A549 (cell line): ENCODE data around the gene YWHAE. TPM values are rescaled to one million over a fixed set of nuclear protein-coding genes. Genes with fewer than 3 reads are reported as not detected.

ENCODE experiments used
- ATAC-seq, 2 experiments: fragments of 200-7000 bp in 1 of 2; fragments of >200 bp in 1 of 2; cut with Nextera tagmentation in 1 of 2; cut with Tn5 transposase in 1 of 2; 3 replicates each; pipeline versions ENCODE4 v1.8.0 to v1.9.1; 2018 to 2020; ENCODE audit warnings: mild to moderate bottlenecking in 1 of 2, moderate library complexity in 1 of 2
- CTCF ChIA-PET: fragments of 300-600 bp; sonication (Branson Sonifier 250); formaldehyde crosslinking; extraction: SDS; loops from one replicate; lab custom pipeline; 2021; ENCODE audit warnings: antibody characterized with exemption, inconsistent platforms; lab: Yijun Ruan, JAX
- POLR2A ChIA-PET: fragments of 350-600 bp; formaldehyde crosslinking; extraction: SDS; loops from one replicate; lab custom pipeline; 2021; ENCODE audit warnings: antibody characterized with exemption, inconsistent platforms; lab: Yijun Ruan, JAX
- DNase-seq, 2 experiments: peaks; one replicate each; pipeline versions ENCODE4 v3.0.0 to v3.0.0-alpha.2; 2011 to 2016; ENCODE audit warnings: low read depth in 1 of 2, low spot score in 1 of 2
- FAIRE-seq: peaks from 2 replicates; lab custom pipeline; 2011; peaks lifted over from hg19 to GRCh38; lab: Jason Lieb, UNC
- H3K27ac ChIP-seq, 2 experiments: fragments of >200 bp; sonication (Bioruptor Twin); formaldehyde crosslinking; 3 replicates each; pipeline ENCODE4 v1.5.1; 2016 to 2017
- H3K4me1 ChIP-seq: fragments of >200 bp; sonication (Bioruptor Twin); formaldehyde crosslinking; 3 replicates; pipeline ENCODE4 v1.6.1; 2016
- H3K4me2 ChIP-seq: fragments of >200 bp; sonication (Bioruptor Twin); formaldehyde crosslinking; 3 replicates; pipeline ENCODE4 v1.6.1; 2016
- H3K4me3 ChIP-seq: fragments of >200 bp; sonication (Bioruptor Twin); formaldehyde crosslinking; 3 replicates; pipeline ENCODE4 v1.5.1; 2016
- H3K9me3 ChIP-seq: fragments of >200 bp; sonication (Bioruptor Twin); formaldehyde crosslinking; 3 replicates; pipeline ENCODE4 v1.6.1; 2016
- BHLHE40 ChIP-seq: IDR thresholded peaks from 2 replicates; pipeline ENCODE4 v1.6.1; 2012; ENCODE audit warnings: low read depth, low read length, inconsistent platforms
- CBX2 ChIP-seq: fragments of 200-600 bp; sonication (generic); IDR thresholded peaks from 2 replicates; pipeline ENCODE4 v1.6.1; 2016; ENCODE audit warnings: low read depth, mild to moderate bottlenecking, borderline replicate concordance
- CEBPB ChIP-seq, 2 experiments: fragments of >200 bp in 1 of 2; sonication (Bioruptor Twin) in 1 of 2; formaldehyde crosslinking in 1 of 2; IDR thresholded peaks; 2 replicates each; pipeline ENCODE4 v1.6.1; 2012 to 2016
- CHD2 ChIP-seq: fragments of 150-350 bp; IDR thresholded peaks from 2 replicates; pipeline ENCODE4 v1.6.1; 2014; ENCODE audit warnings: low read length; ENCODE audit not compliant: partially characterized antibody
- CHD4 ChIP-seq: fragments of 200-600 bp; sonication (generic); IDR thresholded peaks from 2 replicates; pipeline ENCODE4 v1.6.1; 2016; ENCODE audit warnings: antibody characterized with exemption, mild to moderate bottlenecking, borderline replicate concordance
- EHF ChIP-seq: fragments of 250-450 bp; sonication (Bioruptor Pico); IDR thresholded peaks from 2 replicates; pipeline ENCODE4 v1.5.0; 2020; ENCODE audit warnings: mild to moderate bottlenecking
- EHMT2 ChIP-seq: fragments of 200-600 bp; sonication (generic); IDR thresholded peaks from 2 replicates; pipeline ENCODE4 v1.6.1; 2016; ENCODE audit warnings: antibody characterized with exemption, low read depth, mild to moderate bottlenecking, moderate library complexity
- EP300 ChIP-seq, 2 experiments: fragments of >200 bp; sonication (Bioruptor Twin); formaldehyde crosslinking; IDR thresholded peaks; 2 replicates in 1 of 2; 3 replicates in 1 of 2; pipeline ENCODE4 v1.6.1; 2016 to 2017
- ESRRA ChIP-seq: fragments of 150-350 bp; IDR thresholded peaks from 2 replicates; pipeline ENCODE4 v1.6.1; 2014; ENCODE audit warnings: mild to moderate bottlenecking, low read length, borderline replicate concordance
- FOXS1 ChIP-seq: fragments of 250-450 bp; sonication (Bioruptor Pico); IDR thresholded peaks from 2 replicates; pipeline ENCODE4 v1.5.0; 2020; ENCODE audit warnings: mild to moderate bottlenecking, moderate library complexity
- GATA3 ChIP-seq: IDR thresholded peaks from 2 replicates; pipeline ENCODE4 v1.6.1; 2012; ENCODE audit warnings: borderline replicate concordance
- JUN ChIP-seq, 2 experiments: fragments of >200 bp; sonication (Bioruptor Twin); formaldehyde crosslinking; IDR thresholded peaks; 2 replicates in 1 of 2; 3 replicates in 1 of 2; pipeline ENCODE4 v1.6.1; 2016 to 2017
- JUNB ChIP-seq: fragments of >200 bp; sonication (Bioruptor Twin); formaldehyde crosslinking; IDR thresholded peaks from 2 replicates; pipeline ENCODE4 v1.6.1; 2016
- KDM1A ChIP-seq: fragments of 200-600 bp; sonication (generic); IDR thresholded peaks from 2 replicates; pipeline ENCODE4 v1.6.1; 2016; ENCODE audit warnings: low read depth, mild to moderate bottlenecking
- NFE2L2 ChIP-seq: fragments of 150-350 bp; conservative IDR thresholded peaks from 2 replicates; pipeline ENCODE4 v1.6.1; 2014; ENCODE audit warnings: low read length
- POLR2A ChIP-seq: IDR thresholded peaks from 2 replicates; pipeline ENCODE4 v1.6.1; 2012; ENCODE audit warnings: mild to moderate bottlenecking, low read length
- RFX5 ChIP-seq: fragments of 450-650 bp; IDR thresholded peaks from 2 replicates; pipeline ENCODE4 v1.7.1; 2014; ENCODE audit warnings: antibody characterized with exemption, mild to moderate bottlenecking, moderate library complexity
- RNF2 ChIP-seq: fragments of 200-600 bp; sonication (generic); IDR thresholded peaks from 2 replicates; pipeline ENCODE4 v1.6.1; 2016; ENCODE audit warnings: low read depth, mild to moderate bottlenecking, antibody characterized with exemption, moderate library complexity, borderline replicate concordance
- SMC3 ChIP-seq: fragments of >200 bp; sonication (Bioruptor Twin); formaldehyde crosslinking; IDR thresholded peaks from 3 replicates; pipeline ENCODE4 v1.6.1; 2018; ENCODE audit warnings: inconsistent platforms
- TFCP2L1 ChIP-seq: fragments of 250-450 bp; sonication (Bioruptor Pico); IDR thresholded peaks from 2 replicates; pipeline ENCODE4 v1.5.0; 2021; ENCODE audit warnings: mild to moderate bottlenecking
- ZC3H11A ChIP-seq: fragments of 450-650 bp; IDR thresholded peaks from 2 replicates; pipeline ENCODE4 v1.6.1; 2014; ENCODE audit warnings: antibody characterized with exemption, mild to moderate bottlenecking
- ZNF302 ChIP-seq: fragments of 250-450 bp; sonication (Bioruptor Pico); IDR thresholded peaks from 2 replicates; pipeline ENCODE4 v1.9.0; 2021; ENCODE audit warnings: inconsistent platforms, mild to moderate bottlenecking, moderate library complexity
- ZSCAN20 ChIP-seq: fragments of 250-450 bp; sonication (Bioruptor Pico); IDR thresholded peaks from 2 replicates; pipeline ENCODE4 v1.8.0; 2022; ENCODE audit warnings: mild to moderate bottlenecking, moderate library complexity
- WGBS: methylation state at CpG from one replicate; pipeline ENCODE4 v1.1.6; 2017; ENCODE audit errors: missing lambda C conversion rate; 5-methylcytosine and 5-hydroxymethylcytosine counted together
- polyA plus RNA-seq, 4 experiments: library from polyadenylated mRNA; depleted of rRNA in 3 of 4; stranded (reverse); fragments of >200 nt; fragmentation: RNase III in 1 of 4; extraction: RNeasy Plus Mini Kit Qiagen cat#74134 plus additional on column Dnase treatment in 1 of 4; gene quantifications; 2 replicates in 3 of 4; 3 replicates in 1 of 4; pipeline ENCODE4 v1.2.3, GENCODE V29; 2011 to 2017
- TF ChIP-seq, protein P1 (sequence below): fragments of 250-450 bp; sonication (Bioruptor Pico); IDR thresholded peaks from 2 replicates; pipeline ENCODE4 v1.5.0; 2021; ENCODE audit warnings: mild to moderate bottlenecking, moderate library complexity, borderline replicate concordance
- TF ChIP-seq, protein P2 (sequence below): fragments of >200 bp; sonication (Bioruptor Twin); formaldehyde crosslinking; IDR thresholded peaks from 2 replicates; pipeline ENCODE4 v1.6.1; 2016
- TF ChIP-seq, protein P3 (sequence below): fragments of >200 bp; sonication (Bioruptor Twin); formaldehyde crosslinking; IDR thresholded peaks from 3 replicates; pipeline ENCODE4 v1.6.1; 2016
- TF ChIP-seq, protein P4 (sequence below): IDR thresholded peaks from 2 replicates; pipeline ENCODE4 v1.6.1; 2012
- TF ChIP-seq, protein P5 (sequence below): fragments of 150-350 bp; IDR thresholded peaks from 2 replicates; pipeline ENCODE4 v1.6.1; 2014; ENCODE audit warnings: low read depth, mild to moderate bottlenecking, low read length
- TF ChIP-seq, protein P6 (sequence below): IDR thresholded peaks from 2 replicates; pipeline ENCODE4 v1.6.1; 2012

The YWHAE gene
- polyA plus RNA-seq, 2 of the 4 experiments (the other 2 are of a cell fraction) = 1,284 to 1,548 TPM

DNA sequence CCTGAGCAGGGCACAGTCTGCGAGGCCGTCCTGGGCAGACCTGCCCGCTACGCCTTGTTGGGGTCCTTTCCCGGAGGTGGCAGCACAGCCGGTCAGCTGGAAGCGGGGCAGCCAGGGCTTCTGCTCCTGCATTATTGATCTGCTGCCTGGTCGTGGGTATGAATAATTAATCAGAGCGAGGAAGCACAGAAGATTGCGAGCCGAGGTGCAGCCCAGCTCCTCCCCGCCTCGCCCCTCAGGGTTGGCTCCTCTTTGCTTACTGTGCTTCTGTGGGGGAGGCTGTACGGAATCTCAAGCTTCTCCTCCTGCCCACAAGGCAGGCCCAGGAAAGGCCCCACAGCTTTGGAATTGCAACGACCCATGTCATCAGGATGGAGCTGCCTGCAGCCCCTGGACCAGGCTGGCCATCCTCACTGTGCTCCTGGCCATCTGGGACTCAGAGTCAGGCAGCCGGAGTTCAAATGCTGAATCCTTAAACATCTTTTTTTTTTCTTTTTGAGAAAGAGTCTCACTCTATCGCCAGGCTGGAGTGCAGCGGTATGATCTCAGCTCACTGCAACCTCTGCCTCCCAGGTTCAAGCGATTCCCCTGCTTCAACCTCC lies 95.0 kb downstream of the YWHAE start:
- ChIA-PET POLR2A (no interaction called here), CTCF (interaction anchor here (0.6 kb wide), 1 partner anchor 20 kb away, joined by 3 read pairs; no protein-coding TSS in a partner anchor)
- FAIRE-seq (no peak), ATAC-seq (no peak), DNase-seq (no peak)
- Histone ChIP-seq H3K9me3 (no peaks in the 10 kb centered on the region), H3K4me2 (no peak overlapping the region), H3K4me1 (no peaks in the 10 kb centered on the region), H3K4me3 (no peak overlapping the region), H3K27ac (no peak overlapping the region)
- TF ChIP-seq CHD4 (no peak), JUN (IDR thresholded peaks at IDR 0.05) (no peak), TFCP2L1 (no peak), ZNF302 (no peak), EP300 (IDR thresholded peaks at IDR 0.05) (no peak), POLR2A (no peak), GATA3 (no peak), ESRRA (no peak), EHF (CRISPR knock-in tag) (no peak), RNF2 (no peak), EHMT2 (no peak), SMC3 (no peak), JUNB (no peak), FOXS1 (CRISPR knock-in tag) (no peak), BHLHE40 (no peak)
- TF ChIP-seq, protein P1, sequence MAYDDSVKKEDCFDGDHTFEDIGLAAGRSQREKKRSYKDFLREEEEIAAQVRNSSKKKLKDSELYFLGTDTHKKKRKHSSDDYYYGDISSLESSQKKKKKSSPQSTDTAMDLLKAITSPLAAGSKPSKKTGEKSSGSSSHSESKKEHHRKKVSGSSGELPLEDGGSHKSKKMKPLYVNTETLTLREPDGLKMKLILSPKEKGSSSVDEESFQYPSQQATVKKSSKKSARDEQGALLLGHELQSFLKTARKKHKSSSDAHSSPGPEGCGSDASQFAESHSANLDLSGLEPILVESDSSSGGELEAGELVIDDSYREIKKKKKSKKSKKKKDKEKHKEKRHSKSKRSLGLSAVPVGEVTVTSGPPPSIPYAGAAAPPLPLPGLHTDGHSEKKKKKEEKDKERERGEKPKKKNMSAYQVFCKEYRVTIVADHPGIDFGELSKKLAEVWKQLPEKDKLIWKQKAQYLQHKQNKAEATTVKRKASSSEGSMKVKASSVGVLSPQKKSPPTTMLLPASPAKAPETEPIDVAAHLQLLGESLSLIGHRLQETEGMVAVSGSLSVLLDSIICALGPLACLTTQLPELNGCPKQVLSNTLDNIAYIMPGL (CRISPR knock-in tag) = no peak
- TF ChIP-seq, protein P2, sequence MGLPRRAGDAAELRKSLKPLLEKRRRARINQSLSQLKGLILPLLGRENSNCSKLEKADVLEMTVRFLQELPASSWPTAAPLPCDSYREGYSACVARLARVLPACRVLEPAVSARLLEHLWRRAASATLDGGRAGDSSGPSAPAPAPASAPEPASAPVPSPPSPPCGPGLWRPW = no peak
- TF ChIP-seq, protein P3, sequence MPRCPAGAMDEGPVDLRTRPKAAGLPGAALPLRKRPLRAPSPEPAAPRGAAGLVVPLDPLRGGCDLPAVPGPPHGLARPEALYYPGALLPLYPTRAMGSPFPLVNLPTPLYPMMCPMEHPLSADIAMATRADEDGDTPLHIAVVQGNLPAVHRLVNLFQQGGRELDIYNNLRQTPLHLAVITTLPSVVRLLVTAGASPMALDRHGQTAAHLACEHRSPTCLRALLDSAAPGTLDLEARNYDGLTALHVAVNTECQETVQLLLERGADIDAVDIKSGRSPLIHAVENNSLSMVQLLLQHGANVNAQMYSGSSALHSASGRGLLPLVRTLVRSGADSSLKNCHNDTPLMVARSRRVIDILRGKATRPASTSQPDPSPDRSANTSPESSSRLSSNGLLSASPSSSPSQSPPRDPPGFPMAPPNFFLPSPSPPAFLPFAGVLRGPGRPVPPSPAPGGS = no peak
- TF ChIP-seq, protein P4, sequence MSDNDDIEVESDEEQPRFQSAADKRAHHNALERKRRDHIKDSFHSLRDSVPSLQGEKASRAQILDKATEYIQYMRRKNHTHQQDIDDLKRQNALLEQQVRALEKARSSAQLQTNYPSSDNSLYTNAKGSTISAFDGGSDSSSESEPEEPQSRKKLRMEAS = no peak
- TF ChIP-seq, protein P5, sequence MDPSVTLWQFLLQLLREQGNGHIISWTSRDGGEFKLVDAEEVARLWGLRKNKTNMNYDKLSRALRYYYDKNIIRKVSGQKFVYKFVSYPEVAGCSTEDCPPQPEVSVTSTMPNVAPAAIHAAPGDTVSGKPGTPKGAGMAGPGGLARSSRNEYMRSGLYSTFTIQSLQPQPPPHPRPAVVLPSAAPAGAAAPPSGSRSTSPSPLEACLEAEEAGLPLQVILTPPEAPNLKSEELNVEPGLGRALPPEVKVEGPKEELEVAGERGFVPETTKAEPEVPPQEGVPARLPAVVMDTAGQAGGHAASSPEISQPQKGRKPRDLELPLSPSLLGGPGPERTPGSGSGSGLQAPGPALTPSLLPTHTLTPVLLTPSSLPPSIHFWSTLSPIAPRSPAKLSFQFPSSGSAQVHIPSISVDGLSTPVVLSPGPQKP = no peak
- 79% methylated on average over 19 of the region's 19 CpGs for WGBS

DNA sequence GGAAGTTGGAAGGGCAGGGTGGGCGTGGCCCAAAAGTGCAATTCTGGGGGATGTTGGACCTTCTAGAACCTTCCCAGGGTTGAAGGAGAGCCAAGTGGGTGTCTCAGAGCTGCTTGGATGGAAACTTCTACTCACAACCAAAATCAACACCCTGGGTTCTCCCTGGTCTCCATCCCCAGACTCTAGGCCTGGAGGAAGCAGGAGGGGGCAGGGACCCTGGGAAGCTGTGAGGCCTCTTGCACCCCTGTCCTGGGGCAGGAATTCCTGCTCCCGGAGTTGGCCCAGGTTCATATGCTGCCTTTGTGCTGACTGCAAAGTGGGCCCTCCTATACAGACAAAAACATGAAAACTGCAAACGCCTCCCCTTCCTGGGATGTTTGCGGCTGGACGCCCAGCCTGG lies 95.5 kb downstream of the YWHAE start:
- H3K9me3 ChIP-seq = no peaks in the 10 kb centered on the region
- H3K4me1 ChIP-seq = no peaks in the 10 kb centered on the region
- ChIA-PET POLR2A (no interaction called here), CTCF (interaction anchor here (0.6 kb wide), 1 partner anchor 20 kb away, joined by 3 read pairs; no protein-coding TSS in a partner anchor)
- WGBS = 71% methylated on average over 5 of the region's 5 CpGs
- ATAC-seq (no peak), FAIRE-seq (no peak), DNase-seq (no peak)
- TF ChIP-seq KDM1A = no peak
- no peak for TF ChIP-seq RFX5
- no peak for TF ChIP-seq ZNF302
- no peak for TF ChIP-seq ZSCAN20
- TF ChIP-seq EP300 (IDR thresholded peaks at IDR 0.05) = no peak
- no peak for TF ChIP-seq EHMT2
- TF ChIP-seq, protein P5 = no peak
- no peak for TF ChIP-seq CHD2
- TF ChIP-seq, protein P6, sequence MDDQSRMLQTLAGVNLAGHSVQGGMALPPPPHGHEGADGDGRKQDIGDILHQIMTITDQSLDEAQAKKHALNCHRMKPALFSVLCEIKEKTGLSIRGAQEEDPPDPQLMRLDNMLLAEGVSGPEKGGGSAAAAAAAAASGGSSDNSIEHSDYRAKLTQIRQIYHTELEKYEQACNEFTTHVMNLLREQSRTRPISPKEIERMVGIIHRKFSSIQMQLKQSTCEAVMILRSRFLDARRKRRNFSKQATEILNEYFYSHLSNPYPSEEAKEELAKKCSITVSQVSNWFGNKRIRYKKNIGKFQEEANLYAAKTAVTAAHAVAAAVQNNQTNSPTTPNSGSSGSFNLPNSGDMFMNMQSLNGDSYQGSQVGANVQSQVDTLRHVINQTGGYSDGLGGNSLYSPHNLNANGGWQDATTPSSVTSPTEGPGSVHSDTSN = no peak
- no peak for TF ChIP-seq NFE2L2
- TF ChIP-seq ZC3H11A = no peak
- no peak for TF ChIP-seq CBX2
- no peak for TF ChIP-seq CEBPB (IDR thresholded peaks at IDR 0.05)
- no peak overlapping the region for H3K4me3 ChIP-seq
- H3K4me2 ChIP-seq = no peak overlapping the region
- H3K27ac ChIP-seq = no peak overlapping the region
